ENCODE data around the gene KDM4C. TPM values are rescaled to one million over a fixed set of nuclear protein-coding genes. Genes with fewer than 3 reads are reported as not detected.

The KDM4C gene
- total and polyA plus RNA-seq, 2 of the 4 experiments (the other 2 are of a cell fraction), result 11.8 to 23.8 TPM

DNA sequence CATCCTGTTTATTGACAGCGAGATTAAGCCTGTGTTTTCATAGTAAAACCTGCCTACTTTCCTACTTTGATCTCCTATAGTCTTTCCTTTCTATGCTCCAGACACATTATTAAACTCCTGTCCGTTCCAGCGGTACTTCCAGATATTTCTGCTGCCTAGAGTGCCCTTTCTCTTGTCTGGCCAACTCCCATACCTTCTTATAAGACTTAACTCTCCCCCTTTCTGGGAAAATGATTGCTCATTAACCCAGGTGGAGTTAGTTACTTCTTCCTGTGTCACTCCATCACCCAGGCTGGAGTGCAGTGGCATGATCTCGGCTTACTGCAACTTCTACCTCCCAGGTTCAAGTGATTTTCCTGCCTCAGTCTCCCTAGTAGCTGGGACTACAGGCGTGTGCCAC, 33.1 kb downstream of the KDM4C start:
- no peak overlapping the region for H3K18ac ChIP-seq (ENCODE audit: low read depth, low read length)
- in situ Hi-C loops (cut with MboI; ENCODE audit: low sequenced_read_pairs), result no loop called here
- H4K91ac ChIP-seq (ENCODE audit: insufficient read depth, low read depth, low read length), result no peak overlapping the region
- H2BK120ac ChIP-seq (ENCODE audit: low read depth, low read length), result no peak overlapping the region
- no peak overlapping the region for H4K8ac ChIP-seq (ENCODE audit: low read depth in 2 of 2, low read length in 2 of 2)
- no peak overlapping the region for H2BK5ac ChIP-seq (ENCODE audit: low read depth, low read length, poor library complexity, severe bottlenecking)
- no peak overlapping the region for H3K4me2 ChIP-seq (ENCODE audit: low read depth, low read length)
- no peak overlapping the region for H3K9ac ChIP-seq (ENCODE audit: low read depth, low read length)
- H2AK9ac ChIP-seq (replicated peaks; ENCODE audit: low read depth, low read length, poor library complexity), result no peak overlapping the region
- intact Hi-C loops (cut with micrococcal nuclease), result no loop called here
- BruUV-seq (replicated peaks), result no TSS peak
- H4K5ac ChIP-seq (ENCODE audit: low read depth, low read length), result no peak overlapping the region
- no peak for DNase-seq
- CTCF ChIA-PET, result no interaction called here
- no peak overlapping the region for H2BK20ac ChIP-seq (ENCODE audit: low read depth, low read length)
- 67% methylated on average over 3 of the region's 5 CpGs; no CpG with 5 or more reads in 1 of the 2 experiments for WGBS, 2 experiments (ENCODE audit: extremely low coverage in 2 of 2, insufficient read length in 1 of 2)
- H4K20me1 ChIP-seq (ENCODE audit: insufficient read depth, low read length), result no peaks in the 10 kb centered on the region; the same call in 1 of the 2 replicates
- no peak overlapping the region for H3K4me3 ChIP-seq (ENCODE audit: insufficient read depth, low read depth, low read length)
- H3K14ac ChIP-seq (replicated peaks; ENCODE audit: low read depth, low read length), result no peak overlapping the region
- no peak overlapping the region for H2BK15ac ChIP-seq (ENCODE audit: low read depth, low read length)
- H3K4me1 ChIP-seq (ENCODE audit: control insufficient read depth, insufficient read depth, low read length), result peaks cover 10% of the 10 kb centered on the region
- POLR2A ChIA-PET (ENCODE audit: unreplicated experiment), result no interaction called here
- H2AK5ac ChIP-seq (ENCODE audit: low read depth, low read length), result no peak overlapping the region
- peaks cover 7% of the 10 kb centered on the region; the same call in 1 of the 2 replicates for H3K9me1 ChIP-seq (ENCODE audit: insufficient read depth, low read length)
- TF ChIP-seq RFX5 (IDR thresholded peaks at IDR 0.05; ENCODE audit: low read depth, low read length) (no peak), RAD21 (IDR thresholded peaks at IDR 0.05; ENCODE audit: low read length) (no peak), CHD1 (IDR thresholded peaks at IDR 0.05; ENCODE audit: low read depth, low read length) (no peak), MAZ (IDR thresholded peaks at IDR 0.05; ENCODE audit: borderline replicate concordance, low read depth, low read length) (no peak), MAFK (IDR thresholded peaks at IDR 0.05; ENCODE audit: low read depth, low read length) (no peak)
- TF ChIP-seq, protein P1, sequence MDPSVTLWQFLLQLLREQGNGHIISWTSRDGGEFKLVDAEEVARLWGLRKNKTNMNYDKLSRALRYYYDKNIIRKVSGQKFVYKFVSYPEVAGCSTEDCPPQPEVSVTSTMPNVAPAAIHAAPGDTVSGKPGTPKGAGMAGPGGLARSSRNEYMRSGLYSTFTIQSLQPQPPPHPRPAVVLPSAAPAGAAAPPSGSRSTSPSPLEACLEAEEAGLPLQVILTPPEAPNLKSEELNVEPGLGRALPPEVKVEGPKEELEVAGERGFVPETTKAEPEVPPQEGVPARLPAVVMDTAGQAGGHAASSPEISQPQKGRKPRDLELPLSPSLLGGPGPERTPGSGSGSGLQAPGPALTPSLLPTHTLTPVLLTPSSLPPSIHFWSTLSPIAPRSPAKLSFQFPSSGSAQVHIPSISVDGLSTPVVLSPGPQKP (IDR thresholded peaks at IDR 0.05; ENCODE audit: borderline replicate concordance, low read depth, low read length), result no peak
- TF ChIP-seq, protein P2, sequence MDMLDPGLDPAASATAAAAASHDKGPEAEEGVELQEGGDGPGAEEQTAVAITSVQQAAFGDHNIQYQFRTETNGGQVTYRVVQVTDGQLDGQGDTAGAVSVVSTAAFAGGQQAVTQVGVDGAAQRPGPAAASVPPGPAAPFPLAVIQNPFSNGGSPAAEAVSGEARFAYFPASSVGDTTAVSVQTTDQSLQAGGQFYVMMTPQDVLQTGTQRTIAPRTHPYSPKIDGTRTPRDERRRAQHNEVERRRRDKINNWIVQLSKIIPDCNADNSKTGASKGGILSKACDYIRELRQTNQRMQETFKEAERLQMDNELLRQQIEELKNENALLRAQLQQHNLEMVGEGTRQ (IDR thresholded peaks at IDR 0.05; ENCODE audit: low read depth, low read length), result no peak
- dilution Hi-C loops (cut with HindIII; ENCODE audit: low sequenced_read_pairs, unreplicated experiment), result no loop called here
- H3K27ac ChIP-seq (ENCODE audit: insufficient read depth, low read length), result no peak overlapping the region
- H3K23ac ChIP-seq (ENCODE audit: low read depth, low read length), result no peak overlapping the region
- no peak overlapping the region for H2AFZ ChIP-seq (replicated peaks; ENCODE audit: low read length, poor library complexity)
- no peaks in the 10 kb centered on the region for H3K9me3 ChIP-seq (ENCODE audit: control insufficient read depth, insufficient read depth, low read length)
- H3K4ac ChIP-seq (ENCODE audit: low read depth, low read length), result no peak overlapping the region
- peaks cover 7 to 35% of the 10 kb centered on the region in 2 experiments for H3K79me1 ChIP-seq (ENCODE audit: low read depth in 1 of 2, low read length in 2 of 2)
- peaks cover 1% of the 10 kb centered on the region; the same call in 1 of the 2 replicates for H3K36me3 ChIP-seq (ENCODE audit: control insufficient read depth, insufficient read depth, low read length)
- H3K56ac ChIP-seq (ENCODE audit: extremely low read depth, insufficient read depth, low read length), result no peak overlapping the region
- ATAC-seq (ENCODE audit: low read depth), result no peak
- no peaks in the 10 kb centered on the region for H3K27me3 ChIP-seq (ENCODE audit: control insufficient read depth, insufficient read depth, low read length)
